GM12891 (cell line): ENCODE results near the gene UNC93B1.

Experiments
- DNase-seq: peaks from one replicate; pipeline ENCODE4 v3.0.0; 2011; ENCODE audit warnings: low spot score; ENCODE audit not compliant: insufficient read length
- FAIRE-seq: peaks from 2 replicates; lab custom pipeline; 2011; peaks lifted over from hg19 to GRCh38; lab: Jason Lieb, UNC
- PAX5 ChIP-seq: IDR thresholded peaks from 2 replicates; pipeline ENCODE4 v1.6.1; 2011; ENCODE audit warnings: low read length, moderate library complexity, mild to moderate bottlenecking; ENCODE audit not compliant: insufficient read depth, severe bottlenecking
- POLR2A ChIP-seq: IDR thresholded peaks from 2 replicates; pipeline ENCODE4 v1.6.1; 2011; ENCODE audit warnings: low read depth, low read length, control low read depth
- POLR2AphosphoS5 ChIP-seq: IDR thresholded peaks from 2 replicates; pipeline ENCODE4 v1.6.1; 2011; ENCODE audit warnings: low read depth, low read length, control low read depth
- POU2F2 ChIP-seq: IDR thresholded peaks from 2 replicates; pipeline ENCODE4 v1.6.1; 2011; ENCODE audit warnings: low read depth, mild to moderate bottlenecking, control low read depth, low read length, moderate library complexity
- SPI1 ChIP-seq: IDR thresholded peaks from 2 replicates; pipeline ENCODE4 v1.6.1; 2011; ENCODE audit warnings: low read depth, low read length, control low read depth
- TAF1 ChIP-seq: IDR thresholded peaks from 2 replicates; pipeline ENCODE4 v1.6.1; 2011; ENCODE audit warnings: low read depth, low read length, control low read depth

The UNC93B1 gene

DNA sequence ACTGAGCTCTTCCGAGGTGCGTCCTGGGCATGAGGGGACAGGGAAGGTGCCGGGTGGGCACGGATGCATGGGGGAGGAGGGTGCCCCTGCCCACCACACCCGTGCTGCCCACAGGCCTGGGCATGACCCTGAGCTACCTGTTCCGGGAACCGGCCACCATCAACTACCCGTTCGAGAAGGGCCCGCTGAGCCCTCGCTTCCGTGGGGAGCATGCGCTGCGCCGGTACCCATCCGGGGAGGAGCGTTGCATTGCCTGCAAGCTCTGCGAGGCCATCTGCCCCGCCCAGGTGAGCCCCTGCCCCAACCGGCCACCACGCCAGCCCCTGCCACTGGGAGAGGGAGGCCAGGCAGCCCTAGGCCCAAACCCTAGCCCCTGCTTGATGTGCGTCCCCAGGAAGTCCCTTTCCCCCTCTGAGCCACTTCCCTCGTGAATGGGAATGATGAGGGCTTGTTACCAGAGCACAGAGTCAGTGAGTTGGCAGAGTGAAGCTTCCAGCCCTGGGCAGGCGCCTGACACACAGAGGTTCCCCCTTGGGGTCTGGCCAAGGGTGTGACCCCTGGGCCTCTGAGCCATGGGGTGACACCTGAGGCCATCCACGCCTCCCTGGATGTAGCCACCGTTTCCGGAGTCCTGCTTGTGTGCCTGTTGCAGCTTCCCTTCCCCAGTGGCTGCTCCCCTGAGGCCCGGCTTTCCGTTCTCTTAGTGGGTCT is 29.3 kb upstream of the UNC93B1 start:
- no peak for TF ChIP-seq SPI1
- no peak for TF ChIP-seq POLR2AphosphoS5
- TF ChIP-seq POLR2A = no peak
- TF ChIP-seq TAF1 = no peak
- no peak for TF ChIP-seq POU2F2
- TF ChIP-seq PAX5 = no peak
- DNase-seq = no peak
- FAIRE-seq = no peak

DNA sequence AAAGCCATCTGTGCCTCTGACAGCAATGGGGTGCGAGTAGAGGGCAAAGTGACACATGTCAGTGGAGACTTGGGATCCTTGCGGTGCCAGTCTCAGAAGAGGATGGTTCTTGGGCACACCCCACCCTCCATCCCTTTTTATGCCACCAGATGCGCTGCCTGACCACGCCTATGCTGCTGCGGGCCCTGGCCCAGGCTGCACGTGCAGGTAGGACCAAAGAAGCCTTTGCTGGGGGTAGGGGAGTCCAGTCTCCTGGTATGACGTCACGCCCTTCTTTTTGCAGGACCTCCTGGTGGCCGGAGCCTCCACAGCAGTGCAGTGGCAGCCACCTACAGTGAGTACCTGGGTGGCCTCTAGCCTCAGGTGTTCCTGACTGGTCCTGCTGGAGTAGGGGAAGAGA is 28.1 kb upstream of the UNC93B1 start:
- no peak for FAIRE-seq
- TF ChIP-seq POU2F2 (no peak), POLR2AphosphoS5 (no peak), PAX5 (no peak), POLR2A (no peak), TAF1 (no peak), SPI1 (no peak)
- DNase-seq = no peak

DNA sequence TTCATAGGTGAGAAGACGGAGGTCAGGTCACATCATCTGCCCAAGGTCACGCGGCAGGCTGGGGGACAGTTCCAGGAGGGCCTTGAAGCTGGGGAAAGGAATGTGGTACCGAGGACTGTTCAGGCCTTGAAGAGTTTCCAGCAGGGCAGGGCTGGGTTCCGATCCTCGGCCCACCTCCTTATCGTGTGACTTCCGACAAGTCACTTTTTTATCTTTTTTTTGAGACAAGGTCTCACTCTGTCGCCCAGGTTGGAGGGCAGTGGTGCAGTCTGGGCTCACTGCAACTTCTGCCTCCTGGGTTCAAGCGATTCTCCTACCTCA is 27.2 kb upstream of the UNC93B1 start:
- FAIRE-seq (no peak), DNase-seq (no peak)
- TF ChIP-seq POLR2A (no peak), PAX5 (no peak), POU2F2 (no peak), TAF1 (no peak), POLR2AphosphoS5 (no peak), SPI1 (no peak)

- DNase-seq (peak; percentile 99), FAIRE-seq (peak; percentile 99)
- peak; percentile 63 for TF ChIP-seq POLR2A
- peak; percentile 44; the same call in 1 of the 2 replicates for TF ChIP-seq SPI1
- no peak for TF ChIP-seq POU2F2
- peak; percentile 76 for TF ChIP-seq POLR2AphosphoS5
- 0 out of 2 replicates have a peak, but pooled peaks have one; percentile 26 for TF ChIP-seq TAF1
These were observed 26.6 kb upstream of the UNC93B1 start, which contains the start of gene NDUFS8 for GRCh38 chr11:68030318-68031143. Gene NDUFS8, plus strand, starts transcription at chr11:68030681. Its CDS starts 1,471 bp downstream, at chr11:68032152.

- FAIRE-seq = no peak
- no peak for DNase-seq
- TF ChIP-seq POLR2AphosphoS5 = no peak
- no peak for TF ChIP-seq SPI1
- no peak for TF ChIP-seq POU2F2
- no peak for TF ChIP-seq POLR2A
- no peak for TF ChIP-seq TAF1
- no peak for TF ChIP-seq PAX5
These were observed 25.1 kb upstream of the UNC93B1 start for GRCh38 chr11:68028802-68029545.

DNA sequence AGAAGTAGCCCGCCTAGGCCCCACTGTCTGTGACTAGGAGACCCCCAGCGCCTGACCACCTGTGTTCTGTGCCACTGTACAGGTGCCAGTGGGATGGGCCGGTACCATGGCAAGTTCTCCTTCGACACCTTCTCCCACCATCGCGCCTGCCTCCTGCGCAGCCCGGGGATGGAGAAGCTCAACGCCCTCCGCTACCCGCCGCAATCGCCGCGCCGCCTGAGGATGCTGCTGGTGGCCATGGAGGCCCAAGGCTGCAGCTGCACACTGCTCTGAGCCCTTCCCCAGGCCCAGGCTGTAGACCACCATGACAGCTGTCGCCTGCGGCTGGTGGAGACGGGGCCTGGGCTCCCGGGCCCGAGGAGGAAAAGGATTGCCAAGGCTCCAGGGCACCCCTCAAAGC is 23.8 kb upstream of the UNC93B1 start:
- DNase-seq = no peak
- TF ChIP-seq POLR2AphosphoS5 (no peak), PAX5 (no peak), POLR2A (no peak), SPI1 (no peak)
- no peak for FAIRE-seq

DNA sequence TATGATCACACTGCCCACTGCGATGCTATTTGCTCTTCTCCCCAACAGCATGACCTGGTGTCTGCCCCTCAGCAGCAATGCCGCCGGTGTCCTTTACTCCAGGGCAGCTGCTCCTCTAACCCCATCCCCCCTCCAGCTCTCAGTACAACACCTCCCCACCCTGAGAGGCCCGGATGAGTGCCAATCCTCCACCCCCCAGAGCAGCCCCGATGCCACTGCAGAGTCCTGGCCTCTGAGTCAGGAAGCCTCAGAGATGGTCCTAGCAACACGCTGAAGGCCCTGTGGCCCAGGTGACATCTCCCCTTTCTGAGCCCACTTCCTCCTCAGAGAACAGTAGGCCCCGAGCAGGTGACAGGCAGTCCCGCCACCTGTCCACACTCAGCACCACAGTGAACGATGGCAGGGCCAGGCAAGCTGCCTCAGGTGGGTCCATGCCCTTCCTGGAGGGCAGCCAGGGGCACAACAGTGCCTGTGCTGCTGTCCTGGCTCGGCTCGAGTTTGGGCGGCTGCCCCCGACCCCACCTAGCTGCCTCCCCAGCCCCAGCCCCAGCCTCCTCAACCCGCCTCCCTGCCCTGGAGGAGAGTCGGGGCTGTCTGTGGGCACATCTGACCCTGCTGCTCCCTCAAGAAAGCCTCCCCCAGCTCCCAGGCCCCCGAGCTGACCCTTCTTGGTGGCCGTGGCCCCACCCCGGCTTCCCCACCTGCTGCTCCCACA is 22.7 kb upstream of the UNC93B1 start:
- FAIRE-seq (no peak), DNase-seq (no peak)
- TF ChIP-seq POU2F2 (no peak), PAX5 (no peak), SPI1 (no peak), POLR2AphosphoS5 (no peak), TAF1 (no peak), POLR2A (no peak)

DNA sequence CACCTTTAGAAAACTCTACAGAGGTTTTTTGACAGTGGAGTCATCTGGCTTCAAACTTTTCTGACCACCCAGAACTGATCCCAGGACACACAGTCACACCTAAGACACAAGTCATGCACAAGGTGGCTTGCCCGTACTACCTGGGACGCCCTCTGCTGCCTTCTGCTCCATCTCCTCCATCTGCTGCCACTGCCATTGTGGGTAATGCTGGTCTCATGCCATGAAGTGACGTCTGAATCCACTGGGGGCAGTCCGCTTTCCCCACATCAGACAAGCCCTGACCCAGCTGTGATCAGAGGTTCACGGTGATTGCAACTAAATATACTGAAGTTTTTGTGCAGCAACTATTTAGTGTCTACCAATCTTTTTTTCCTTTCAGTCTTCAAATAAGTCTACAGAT is 21.1 kb upstream of the UNC93B1 start:
- DNase-seq (no peak), FAIRE-seq (peak; percentile 16)
- no peak for TF ChIP-seq POU2F2
- no peak for TF ChIP-seq POLR2AphosphoS5
- no peak for TF ChIP-seq TAF1
- no peak for TF ChIP-seq POLR2A
- TF ChIP-seq PAX5 = no peak
- TF ChIP-seq SPI1 = no peak
